ENCODE measurements around the gene FAM149A. TPM values are rescaled to one million over a fixed set of nuclear protein-coding genes. Genes with fewer than 3 reads are reported as not detected.

FAM149A gene
- total RNA-seq, 1 donor from 2014 or later = 38.8 TPM

DNA sequence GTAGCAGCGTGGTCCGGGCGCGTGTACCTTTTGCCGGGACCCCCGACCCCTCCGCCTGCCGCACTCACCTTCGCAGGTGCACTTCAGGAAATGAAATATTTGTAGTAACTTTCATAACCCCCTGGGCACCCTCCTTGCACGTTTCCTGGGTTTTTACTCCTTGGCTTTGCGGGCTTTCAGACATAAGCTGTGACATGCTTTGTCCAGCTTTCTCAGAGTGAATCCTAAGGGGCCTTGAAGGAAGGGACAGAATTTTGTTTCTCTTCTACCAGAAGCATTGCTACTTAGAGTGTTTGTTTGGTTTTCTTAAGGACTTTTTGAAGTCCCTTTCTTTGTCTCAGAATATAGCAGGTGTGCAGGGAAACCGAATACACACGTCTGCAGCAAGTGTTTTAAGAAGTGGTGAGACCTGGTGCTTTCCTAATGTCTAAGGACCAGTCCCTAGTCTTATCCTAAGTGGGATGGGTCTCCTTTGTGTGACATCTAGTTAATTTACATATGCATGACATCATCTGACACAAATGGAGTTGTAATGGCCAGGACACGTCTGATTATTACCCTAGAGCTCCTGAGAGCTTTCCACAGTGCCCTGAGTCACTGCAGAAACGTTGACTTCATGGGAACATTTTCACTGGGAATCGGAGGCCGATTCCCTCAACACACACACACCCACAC, 1.3 kb downstream of the FAM149A start:
- DNase-seq = no peak

DNA sequence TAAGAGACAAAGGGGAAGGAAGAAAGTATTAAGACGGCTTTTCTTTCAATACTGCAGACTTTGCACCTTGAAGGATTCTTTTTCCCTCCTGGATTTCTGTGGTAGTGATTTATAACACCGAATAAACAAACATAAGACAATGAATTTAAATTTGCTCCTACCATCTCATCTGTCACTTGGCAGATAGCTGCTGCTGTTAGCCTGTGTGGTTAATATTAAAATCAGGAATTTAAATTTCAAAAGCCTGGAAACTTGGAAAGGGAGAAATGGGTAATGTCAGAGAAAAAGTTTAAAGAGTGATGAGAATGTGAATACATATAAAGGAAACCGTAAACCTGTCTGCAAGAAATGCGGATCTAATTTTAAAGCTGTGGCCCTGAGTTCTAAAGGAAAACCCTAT, 3.4 kb downstream of the FAM149A start:
- DNase-seq = no peak

DNA sequence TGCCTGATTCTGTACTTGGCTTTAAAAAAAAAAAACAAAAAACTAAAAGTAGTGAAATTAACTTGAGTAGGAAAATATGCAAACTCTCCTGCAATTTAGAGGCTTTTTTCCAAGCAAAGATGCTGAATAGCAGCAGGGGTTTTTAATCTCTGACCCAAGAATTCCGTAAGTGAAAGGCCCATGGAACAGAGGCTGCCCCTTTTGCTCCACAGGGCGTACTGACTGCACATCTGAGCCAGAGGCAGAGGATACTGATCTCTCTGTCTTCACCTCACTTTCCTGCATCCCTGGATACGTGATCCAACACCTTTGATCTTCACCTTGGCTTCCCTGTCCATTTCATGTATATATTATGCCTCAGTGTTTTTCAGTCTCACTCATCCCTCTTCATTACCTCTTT, 3.9 kb downstream of the FAM149A start:
- DNase-seq = no peak

DNA sequence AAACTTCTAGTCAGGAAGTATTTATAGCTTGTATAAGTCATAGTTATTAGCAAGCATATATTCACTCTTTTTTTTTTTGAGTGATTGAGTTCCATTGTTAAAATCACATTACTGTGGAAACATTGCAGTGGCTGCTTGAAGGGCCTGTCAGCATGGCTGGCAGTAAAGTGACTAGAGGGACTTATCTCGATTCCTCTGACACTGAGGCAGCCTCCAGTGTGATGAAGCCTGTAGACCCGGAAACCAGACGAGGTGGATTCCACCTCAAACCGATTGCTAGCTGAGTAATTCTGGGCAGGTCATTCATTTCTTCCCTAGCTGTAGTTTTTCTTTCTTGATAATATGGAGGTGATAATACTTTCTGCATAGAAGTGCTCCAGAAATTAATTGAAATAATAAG, 4.7 kb downstream of the FAM149A start:
- no peak for DNase-seq

DNA sequence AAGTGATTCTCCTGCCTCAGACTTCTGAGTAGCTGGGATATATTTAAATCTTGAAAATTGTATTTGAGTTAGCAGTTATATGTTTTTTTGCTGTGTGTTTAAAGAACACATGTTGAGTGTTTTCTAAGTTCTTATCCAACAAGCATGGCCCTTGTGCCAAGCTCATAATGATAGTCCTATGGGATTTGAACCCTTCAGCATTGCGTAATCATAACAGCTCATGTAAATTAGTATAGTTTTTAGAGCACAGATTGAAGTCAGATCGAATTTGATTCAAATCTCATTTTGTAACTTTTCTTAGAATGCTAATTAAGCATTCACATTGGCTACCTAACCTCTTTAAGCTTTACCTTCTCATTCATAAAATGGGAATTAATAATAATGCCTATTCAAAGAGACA, 12.2 kb downstream of the FAM149A start:
- no peak for DNase-seq

DNA sequence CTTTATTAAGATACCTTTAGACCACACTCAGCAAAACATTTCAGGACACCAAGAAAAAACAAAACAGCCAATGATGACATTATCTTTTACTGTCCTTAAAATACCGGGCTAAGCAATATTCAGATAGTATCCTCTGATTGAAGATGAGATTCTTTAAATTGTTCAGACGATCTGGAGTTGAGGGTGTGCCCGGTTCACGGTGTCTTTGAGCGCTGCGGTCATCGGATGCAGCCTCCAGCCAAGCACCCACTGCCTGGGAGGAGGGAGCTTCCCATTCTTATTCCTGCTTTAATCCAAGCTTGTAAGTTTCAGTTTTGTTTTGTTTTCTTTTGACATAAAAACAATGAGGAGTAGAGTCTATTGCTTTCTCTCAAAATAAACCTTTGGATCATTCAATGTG, 14.1 kb downstream of the FAM149A start:
- no peak for DNase-seq

DNA sequence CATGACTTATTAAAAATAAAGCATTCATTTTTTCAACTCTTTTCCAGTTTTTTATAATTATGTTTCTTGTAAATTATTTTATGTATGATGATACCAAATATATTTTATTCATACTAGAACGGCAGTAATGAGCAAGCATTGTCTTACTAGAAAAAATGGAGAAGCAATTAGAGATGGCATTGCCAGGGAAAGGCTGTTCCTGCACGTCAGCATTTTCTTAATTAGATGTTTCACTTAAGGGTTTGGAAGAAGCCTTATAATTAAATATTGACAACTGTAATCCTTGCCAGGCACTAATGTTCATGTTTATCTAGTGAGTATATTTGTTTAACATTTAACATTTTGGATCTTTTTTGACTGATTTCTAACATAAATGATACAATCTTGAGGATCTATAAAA, 16.6 kb downstream of the FAM149A start:
- DNase-seq = no peak

DNA sequence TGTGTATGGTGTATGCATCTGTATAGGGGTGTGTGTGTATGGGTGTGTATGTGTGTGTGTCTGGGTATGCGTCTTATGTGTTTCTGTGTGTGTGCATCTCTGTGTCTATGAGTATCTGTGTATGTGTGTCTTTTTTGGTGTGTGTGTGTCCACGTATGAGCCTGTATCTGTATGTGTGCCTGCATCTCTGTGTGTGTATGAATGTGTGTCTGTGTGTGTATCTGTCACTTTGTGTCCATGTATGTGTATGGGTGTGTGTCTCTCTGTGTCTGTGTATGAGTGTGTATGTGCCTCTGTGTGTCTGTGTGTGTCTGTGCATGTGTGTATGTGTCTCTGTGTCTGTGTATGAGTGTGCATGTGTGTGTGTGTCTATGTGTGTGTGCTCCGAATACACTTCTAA, 24.3 kb downstream of the FAM149A start:
- DNase-seq = no peak

DNA sequence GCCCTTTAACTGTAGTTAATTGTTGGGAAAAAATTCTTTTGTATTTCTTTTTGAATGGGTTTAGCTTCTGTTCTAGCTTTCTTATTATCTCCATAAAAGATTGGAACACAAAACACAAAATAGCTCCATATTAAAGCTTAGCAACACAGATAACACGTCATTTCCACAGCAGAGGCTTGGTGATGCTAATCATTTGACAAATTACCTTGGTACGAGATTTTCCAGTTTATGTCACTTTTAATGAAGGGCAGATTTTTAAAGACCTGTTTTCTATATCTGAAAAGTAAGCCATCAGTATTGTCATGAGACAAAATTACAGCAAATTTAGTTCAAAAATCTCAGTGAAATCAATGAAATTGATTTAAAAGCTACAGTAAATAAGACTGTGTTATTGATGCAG, 27.4 kb downstream of the FAM149A start:
- DNase-seq = no peak

DNA sequence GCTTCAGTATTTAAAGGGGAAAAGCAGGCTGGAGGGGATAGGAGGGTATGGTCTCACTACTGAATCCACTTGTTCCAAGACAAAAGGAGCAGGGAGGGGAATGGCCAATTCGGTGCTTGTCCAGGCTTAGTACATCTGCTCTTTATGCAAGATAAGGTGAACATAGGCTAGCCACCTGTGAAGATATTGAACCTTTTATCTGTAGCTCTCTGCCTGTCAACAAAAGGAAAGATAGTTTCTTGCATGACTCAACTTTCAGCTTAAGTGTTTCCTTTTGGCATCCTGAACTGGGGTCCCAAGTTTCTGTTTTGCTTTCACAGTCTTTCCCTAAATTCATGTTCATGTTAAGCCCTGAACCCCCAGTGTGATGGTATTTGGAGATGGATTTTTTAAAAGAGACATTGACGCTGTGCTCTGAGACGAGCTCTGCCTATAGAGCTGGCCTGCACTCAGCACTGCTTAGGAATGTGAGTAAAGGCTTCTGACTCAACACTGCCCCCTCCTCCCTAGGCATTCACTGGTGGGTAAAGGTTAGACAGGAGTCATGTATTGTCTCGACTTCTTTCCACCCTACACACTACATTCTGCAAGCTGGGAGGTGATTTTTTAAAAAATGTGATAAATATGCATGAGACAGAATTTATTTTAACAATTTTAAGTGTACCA, 28.2 kb downstream of the FAM149A start:
- DNase-seq = no peak

DNA sequence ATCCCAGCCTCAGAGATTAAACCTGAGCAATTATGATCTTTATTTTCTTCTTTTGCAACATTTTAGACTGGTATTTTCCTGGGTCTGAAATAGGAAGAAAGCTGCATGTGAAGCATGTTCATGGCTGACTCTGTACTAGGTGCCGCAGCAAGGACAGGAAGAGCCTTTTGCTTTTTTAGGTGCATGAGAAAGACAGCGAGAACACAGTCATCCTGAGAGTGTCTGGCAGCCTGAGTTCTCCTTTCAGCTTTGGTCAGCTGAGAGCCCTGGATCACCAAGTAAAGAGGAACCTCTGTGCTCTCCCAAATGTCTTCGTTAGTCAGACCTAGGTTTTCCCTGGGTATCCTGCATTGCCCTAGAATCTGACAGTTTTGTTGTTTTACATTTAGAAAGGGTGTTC, 29.8 kb downstream of the FAM149A start:
- DNase-seq = no peak

DNA sequence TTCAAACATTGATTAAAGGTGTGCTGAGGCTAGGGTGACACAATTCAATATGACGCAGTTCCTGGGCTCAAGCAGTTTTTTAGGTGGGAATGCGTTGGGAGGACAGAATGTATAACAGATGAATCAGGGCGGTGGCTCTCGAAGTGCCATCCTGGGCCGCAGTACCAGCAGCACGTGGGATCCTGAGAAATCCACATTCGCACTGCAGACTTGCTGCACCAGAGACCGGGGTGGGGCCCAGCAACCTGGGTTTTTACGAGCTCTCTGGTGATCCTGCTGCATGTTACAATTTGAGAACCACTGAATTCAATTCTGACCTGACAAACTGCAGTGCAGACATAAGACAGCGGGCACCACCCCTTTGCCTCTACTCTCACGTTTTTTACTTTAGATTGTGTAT, 30.4 kb downstream of the FAM149A start:
- DNase-seq = no peak

DNA sequence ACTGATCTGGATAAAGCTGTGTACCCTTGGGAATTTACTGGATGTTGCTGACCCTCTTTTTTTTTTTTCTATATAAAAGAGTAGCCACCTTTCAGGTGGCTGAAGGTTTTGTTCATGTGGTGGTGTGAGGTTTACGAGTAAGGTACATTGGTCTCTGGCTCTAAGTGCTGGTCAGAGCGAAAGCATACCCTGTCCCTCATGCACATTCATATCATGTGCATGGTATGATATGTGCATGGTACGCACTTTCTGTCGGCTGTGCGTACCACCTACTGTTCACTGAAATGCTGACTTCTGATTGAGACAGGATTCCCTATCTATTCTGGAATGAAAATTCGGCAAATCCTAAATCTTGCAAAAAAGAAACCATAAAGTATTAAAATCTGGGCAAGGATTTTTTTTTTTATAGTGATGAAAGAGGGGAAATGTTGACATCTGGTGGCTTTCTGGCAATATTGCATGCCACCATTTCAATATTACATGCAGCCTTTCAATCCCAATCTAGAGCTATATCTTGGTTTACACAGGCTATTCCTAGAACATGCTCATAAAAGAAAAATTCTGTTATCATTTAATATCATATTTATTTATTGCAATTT, 32.8 kb downstream of the FAM149A start:
- DNase-seq = no peak

DNA sequence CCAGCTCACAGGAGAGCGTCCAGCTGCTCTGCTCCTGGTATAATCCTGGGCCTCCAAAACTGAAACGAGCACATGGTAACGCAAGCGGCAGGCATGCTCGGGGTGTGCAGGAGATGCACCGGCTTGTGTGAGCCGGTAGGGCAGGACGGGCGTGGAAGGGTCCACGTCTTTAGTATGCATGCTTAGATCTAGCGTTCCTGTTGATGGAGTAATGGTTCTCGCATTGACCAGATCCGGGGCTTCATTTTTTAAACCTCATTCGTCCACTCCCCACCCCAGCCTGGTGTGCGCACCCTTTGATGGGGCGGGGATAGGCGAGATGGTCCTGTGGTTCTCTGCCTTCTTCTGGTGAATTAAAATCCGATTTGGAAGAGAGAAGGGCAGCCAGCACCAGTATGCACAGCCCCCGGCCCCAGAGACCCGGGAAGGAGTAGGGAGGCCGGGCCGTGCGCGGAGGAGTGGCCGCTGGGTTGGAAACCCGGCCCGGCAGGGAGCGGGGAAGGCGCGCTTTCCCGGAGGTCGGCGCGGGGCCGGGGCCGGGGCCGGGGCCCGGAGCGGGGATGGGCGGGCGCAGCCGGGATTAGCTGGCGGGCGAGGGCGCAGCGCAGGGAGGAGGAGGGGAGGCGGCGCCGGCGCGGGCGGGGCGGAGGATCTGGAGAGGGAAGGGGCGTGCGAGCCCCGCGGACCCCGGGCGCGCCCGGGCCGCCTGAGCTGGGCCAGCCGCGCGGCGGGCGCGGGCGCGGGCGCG, 39.9 kb downstream of the FAM149A start:
- peak; percentile 67 for DNase-seq

DNA sequence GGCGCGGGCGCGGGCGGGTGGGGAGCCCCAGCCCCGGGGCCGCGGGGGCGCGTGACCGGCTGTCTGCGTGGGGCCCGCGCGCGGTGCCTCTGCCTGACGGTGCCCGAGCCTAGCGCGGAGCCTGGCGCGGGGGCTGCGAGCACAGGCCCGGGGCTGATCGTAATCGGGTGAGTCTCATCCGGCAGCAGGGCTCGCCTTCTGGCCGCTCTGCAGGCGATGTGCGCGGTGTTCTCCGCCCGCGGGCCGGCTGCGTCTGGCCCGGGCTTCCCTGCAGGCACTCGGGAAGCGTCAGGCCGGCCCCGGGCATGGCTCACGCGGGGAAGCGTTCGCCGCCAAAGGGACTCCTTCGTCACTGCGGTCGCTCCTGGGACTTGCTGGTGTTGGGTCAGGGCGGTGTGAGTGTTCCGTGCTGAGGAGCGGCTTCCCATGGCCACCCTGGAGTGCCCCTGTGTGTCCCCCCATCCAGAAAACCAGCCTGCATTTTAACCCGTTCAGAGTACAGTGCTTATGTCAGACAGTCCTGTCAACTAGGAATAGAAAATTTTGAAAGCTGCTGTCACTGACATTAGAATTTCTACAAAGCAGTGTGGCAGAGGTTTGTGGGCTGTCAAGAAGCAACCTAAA, 40.6 kb downstream of the FAM149A start:
- DNase-seq = peak; percentile 68

DNA sequence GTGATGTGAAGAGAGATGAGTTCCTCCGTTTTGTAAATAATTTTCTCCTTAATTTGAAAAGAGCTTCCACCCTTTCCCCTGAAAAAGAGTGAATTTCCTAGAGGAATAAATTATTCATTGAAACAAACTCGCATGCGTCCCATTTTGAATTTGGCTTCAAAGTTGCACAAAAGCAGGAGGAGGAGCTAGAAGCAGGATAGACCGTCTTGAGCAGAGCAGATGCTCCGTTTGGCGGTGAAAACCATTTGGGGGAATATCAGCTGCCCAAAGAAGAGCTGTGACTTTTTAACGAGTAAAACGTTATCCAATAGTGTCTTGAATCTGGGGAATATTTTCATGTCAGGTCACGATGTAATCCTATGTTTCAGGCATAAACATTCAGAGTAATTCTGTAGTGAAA, 42.0 kb downstream of the FAM149A start:
- DNase-seq = no peak

DNA sequence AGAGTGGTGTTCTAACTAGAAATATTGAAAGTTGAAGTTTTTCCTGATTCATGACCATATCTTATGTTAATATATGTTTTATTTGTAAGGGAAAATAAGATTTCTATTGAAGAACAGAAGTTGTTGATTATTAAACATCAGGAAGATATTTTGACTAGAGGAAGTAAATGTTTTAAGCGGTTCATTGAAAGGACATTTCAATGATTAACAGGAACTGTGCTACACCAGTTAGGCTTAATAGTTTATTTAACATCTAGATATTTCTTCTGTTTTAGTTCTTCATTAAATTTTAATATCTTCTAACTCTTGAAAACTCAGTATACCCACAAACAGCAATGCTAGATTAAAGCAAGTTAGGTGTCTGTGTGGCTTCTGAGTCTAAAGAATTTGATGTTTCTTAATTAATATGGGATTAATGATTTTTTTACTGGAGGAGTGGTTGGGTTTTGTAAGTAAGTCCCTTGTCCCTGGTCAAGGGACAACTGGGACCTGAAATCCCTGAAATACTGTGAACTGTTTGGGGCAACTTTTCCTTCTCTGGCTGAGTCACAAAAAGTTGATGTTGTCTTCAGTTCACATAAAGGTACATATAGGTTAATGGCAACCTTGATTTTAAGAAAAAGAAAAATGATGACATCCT, 44.0 kb downstream of the FAM149A start:
- DNase-seq = no peak

DNA sequence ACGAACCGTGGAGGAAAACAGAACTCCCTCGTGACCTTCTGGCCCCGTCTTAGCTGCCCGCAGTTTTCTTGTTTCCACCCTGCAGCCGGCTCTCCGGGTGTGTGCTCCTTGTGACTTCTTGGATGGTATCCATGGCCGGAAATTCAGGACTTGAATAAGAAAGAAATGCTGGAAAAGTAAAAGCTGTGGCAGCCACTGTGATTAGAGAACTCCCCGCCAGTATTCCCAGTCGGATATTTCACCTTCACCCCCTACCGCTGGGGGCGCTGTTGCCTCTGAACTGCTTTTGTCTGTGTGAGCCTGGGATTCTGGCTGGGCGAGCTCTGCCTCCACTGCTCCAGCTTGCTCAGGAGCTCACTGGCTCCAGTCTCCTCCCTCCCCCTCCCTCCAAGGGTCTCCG, 45.4 kb downstream of the FAM149A start:
- DNase-seq = no peak

DNA sequence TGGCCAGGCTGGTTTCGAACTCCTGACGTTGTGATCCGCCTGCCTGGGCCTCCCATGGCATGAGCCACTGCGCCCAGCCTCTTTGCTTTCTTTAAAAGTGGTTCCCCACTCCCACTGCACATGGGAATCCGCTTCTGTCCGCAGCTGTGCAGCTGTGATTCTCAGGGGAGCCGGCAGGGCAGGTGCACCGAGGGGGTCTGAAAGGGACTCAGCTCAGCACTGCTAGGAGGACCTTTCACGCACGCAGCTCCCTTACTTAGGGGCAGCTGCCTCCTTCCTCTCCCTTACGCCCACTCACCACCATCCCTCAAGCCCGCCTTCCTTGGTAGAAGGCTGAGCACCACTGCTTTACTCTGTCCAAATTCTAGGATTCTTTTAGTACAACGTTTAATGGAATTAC, 46.4 kb downstream of the FAM149A start:
- no peak for DNase-seq

DNA sequence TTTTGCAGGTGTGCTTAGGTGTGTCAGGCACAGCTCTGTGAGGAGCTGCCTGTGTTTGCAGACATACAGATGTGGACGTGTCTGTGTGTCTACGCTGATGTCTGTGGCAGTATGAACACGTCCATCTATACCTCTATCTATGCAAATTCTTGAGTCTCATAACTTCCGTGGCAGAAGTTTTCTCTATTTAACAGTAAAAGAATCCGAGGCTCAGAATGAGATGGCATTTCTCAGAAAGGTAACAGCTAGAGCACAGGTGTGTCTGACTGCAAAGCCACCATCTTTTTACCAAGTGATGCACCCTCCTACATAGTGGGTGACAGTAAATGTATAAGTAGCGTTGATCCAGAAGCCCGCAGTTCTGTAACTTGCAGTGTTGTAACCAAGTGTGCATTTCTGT, 47.0 kb downstream of the FAM149A start:
- DNase-seq = no peak

DNA sequence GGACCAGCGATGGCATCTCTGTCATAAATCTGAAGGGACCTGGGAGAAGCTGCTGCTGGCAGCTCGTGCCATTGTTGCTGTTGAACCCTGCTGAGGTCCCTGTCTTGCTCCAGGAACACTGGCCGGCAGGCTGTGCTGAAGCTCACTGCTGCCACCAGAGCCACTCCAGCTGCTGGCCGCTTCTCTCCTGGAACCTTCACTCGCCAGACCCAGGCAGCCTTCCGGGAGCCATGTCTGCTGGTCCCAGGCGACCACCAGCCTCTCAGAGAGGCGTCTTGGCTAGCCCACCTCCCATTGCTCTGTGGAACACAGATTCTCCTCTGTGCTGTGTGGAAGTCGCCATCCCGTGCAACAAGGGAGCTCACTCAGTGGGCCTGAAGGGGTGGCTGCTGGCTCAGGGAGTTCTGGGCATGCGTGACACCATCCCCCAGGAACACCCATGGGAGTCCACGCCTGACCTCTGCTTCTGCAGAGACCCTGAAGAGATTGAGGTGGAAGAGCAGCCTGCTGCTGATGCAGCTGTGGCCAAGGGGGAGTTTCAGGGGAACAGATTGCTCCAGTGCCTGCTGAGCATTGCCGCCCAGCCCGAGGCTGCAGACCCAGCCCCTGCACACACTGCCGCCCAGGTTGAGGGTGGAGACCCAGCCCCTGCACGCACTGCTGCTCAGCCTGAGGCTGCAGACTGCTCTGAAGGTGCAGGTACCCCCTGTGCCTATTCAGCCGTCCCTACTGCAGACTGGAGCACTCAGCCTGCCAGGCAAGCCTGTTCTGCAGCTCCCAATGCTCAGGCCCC, 53.7 kb downstream of the FAM149A start:
- DNase-seq = no peak

DNA sequence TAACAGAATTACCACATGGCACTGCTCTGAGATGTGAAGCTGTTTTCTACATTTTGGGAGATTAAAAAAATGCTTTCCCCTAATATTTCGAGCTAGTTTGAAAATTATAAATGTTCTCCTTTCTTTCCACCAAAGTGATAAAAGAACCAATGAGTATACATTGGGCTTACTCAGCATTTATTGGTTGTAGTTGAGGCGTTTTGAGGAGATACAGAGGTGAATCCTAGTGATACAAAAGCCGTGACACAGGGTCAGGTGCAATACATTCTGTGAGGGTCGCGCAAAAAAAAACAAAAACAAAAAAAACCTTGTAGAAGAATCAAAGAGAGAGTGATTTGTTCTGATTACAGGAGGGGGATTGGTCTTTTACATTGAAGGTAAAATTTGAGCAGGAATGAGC, 54.5 kb downstream of the FAM149A start:
- no peak for DNase-seq

Measured in occipital lobe (tissue), 2 donors.